Ectodermal cell (in vitro differentiated cells): ENCODE data around the gene MYT1.

Experiments
- H3K27ac ChIP-seq: 2 replicates; pipeline ENCODE4 v1.7.0; 2013; ENCODE audit warnings: mild to moderate bottlenecking, low read depth, low read length; ENCODE audit not compliant: insufficient read depth, poor library complexity, severe bottlenecking
- H3K27me3 ChIP-seq: 2 replicates; pipeline ENCODE4 v1.7.0; 2013; ENCODE audit warnings: mild to moderate bottlenecking, low read length; ENCODE audit not compliant: insufficient read depth, control insufficient read depth, poor library complexity, severe bottlenecking
- H3K36me3 ChIP-seq: one replicate; pipeline ENCODE4 v1.7.0; 2013; ENCODE audit warnings: low read length; ENCODE audit not compliant: control insufficient read depth, insufficient read depth
- H3K4me1 ChIP-seq: one replicate; pipeline ENCODE4 v1.7.0; 2013; ENCODE audit warnings: low read length; ENCODE audit not compliant: control insufficient read depth, insufficient read depth
- H3K4me3 ChIP-seq: 2 replicates; pipeline ENCODE4 v1.7.0; 2013; ENCODE audit warnings: low read depth, low read length, control low read depth; ENCODE audit not compliant: insufficient read depth
- H3K9me3 ChIP-seq: 2 replicates; pipeline ENCODE4 v1.7.0; 2013; ENCODE audit warnings: mild to moderate bottlenecking, low read length, moderate library complexity; ENCODE audit not compliant: control insufficient read depth
- WGBS, 2 experiments: methylation state at CpG; one replicate each; pipeline ENCODE4 v1.1.7; 2013; ENCODE audit warnings: missing lambda C conversion rate in 2 of 2; 5-methylcytosine and 5-hydroxymethylcytosine counted together

Gene MYT1

GRCh38 chr20:64191002-64191401 is 26.8 kb downstream of the MYT1 start:
- no peak overlapping the region for H3K27ac ChIP-seq
- H3K4me3 ChIP-seq: no peak overlapping the region
- no peaks in the 10 kb centered on the region for H3K36me3 ChIP-seq
- H3K9me3 ChIP-seq: no peaks in the 10 kb centered on the region
- H3K4me1 ChIP-seq: peaks cover 24% of the 10 kb centered on the region
- no peaks in the 10 kb centered on the region for H3K27me3 ChIP-seq
- 85 to 91% methylated on average over 4 of the region's 4 CpGs for WGBS, 2 experiments

DNA sequence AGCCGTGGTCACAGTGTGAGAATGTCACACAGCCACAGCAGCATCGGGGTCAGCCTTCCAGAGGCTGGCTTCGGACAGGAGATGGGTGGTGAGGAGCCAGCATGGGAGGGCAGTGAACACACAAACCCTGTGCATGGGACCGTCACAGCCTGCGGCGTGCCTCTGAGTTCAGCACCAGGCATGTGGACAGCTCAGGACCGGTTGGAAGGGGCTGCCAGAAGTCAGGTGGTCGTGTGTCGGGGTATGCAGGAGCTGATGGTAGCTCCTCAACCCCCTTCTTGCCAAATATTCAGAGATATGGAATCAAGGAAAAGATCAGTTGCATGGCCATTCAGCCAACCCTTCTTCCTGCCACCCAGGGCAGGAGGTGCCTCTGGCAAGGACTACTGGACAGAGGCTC is 28.2 kb downstream of the MYT1 start:
- H3K36me3 ChIP-seq: no peaks in the 10 kb centered on the region
- 50 to 56% methylated on average over 9 of the region's 9 CpGs for WGBS, 2 experiments
- no peak overlapping the region for H3K4me3 ChIP-seq
- H3K27ac ChIP-seq: no peak overlapping the region
- H3K4me1 ChIP-seq: peaks cover 24% of the 10 kb centered on the region
- H3K9me3 ChIP-seq: no peaks in the 10 kb centered on the region
- no peaks in the 10 kb centered on the region for H3K27me3 ChIP-seq

DNA sequence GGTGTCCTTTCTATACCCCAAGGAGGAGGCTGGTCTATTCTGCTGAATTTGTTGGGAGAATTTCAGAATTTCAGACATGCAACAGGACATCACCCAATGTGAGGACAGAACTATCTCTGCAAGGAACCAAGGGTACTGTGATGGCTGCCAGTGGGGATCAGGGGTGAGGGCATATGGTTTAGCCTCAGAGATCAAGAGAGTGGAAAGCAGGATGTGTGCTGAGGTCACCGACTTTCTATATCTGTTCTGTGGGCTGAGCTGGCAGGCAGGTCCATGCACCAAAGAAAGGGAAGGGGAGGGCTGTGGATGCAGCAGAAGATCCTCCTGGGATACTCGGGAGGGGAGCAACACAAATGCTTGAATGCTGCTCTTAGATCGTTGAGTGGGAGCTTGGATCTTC is 28.8 kb downstream of the MYT1 start:
- H3K27ac ChIP-seq: no peak overlapping the region
- H3K4me1 ChIP-seq: peaks cover 24% of the 10 kb centered on the region
- H3K27me3 ChIP-seq: no peaks in the 10 kb centered on the region
- WGBS, 2 experiments: 81 to 87% methylated on average over 3 of the region's 3 CpGs
- H3K4me3 ChIP-seq: no peak overlapping the region
- H3K9me3 ChIP-seq: no peaks in the 10 kb centered on the region
- H3K36me3 ChIP-seq: no peaks in the 10 kb centered on the region

GRCh38 chr20:64194269-64194668 is 30.0 kb downstream of the MYT1 start:
- no peaks in the 10 kb centered on the region for H3K9me3 ChIP-seq
- H3K36me3 ChIP-seq: no peaks in the 10 kb centered on the region
- H3K27ac ChIP-seq: no peak overlapping the region
- no peaks in the 10 kb centered on the region for H3K27me3 ChIP-seq
- no peak overlapping the region for H3K4me3 ChIP-seq
- H3K4me1 ChIP-seq: peaks cover 17% of the 10 kb centered on the region

- no peak overlapping the region for H3K4me3 ChIP-seq
- H3K4me1 ChIP-seq: peaks cover 6% of the 10 kb centered on the region
- H3K9me3 ChIP-seq: no peaks in the 10 kb centered on the region
- no peaks in the 10 kb centered on the region for H3K27me3 ChIP-seq
- 88 to 89% methylated on average over 15 of the region's 15 CpGs for WGBS, 2 experiments
- H3K27ac ChIP-seq: no peak overlapping the region
- no peaks in the 10 kb centered on the region for H3K36me3 ChIP-seq
Measured at GRCh38 chr20:64196309-64196708, 32.1 kb downstream of the MYT1 start.

DNA sequence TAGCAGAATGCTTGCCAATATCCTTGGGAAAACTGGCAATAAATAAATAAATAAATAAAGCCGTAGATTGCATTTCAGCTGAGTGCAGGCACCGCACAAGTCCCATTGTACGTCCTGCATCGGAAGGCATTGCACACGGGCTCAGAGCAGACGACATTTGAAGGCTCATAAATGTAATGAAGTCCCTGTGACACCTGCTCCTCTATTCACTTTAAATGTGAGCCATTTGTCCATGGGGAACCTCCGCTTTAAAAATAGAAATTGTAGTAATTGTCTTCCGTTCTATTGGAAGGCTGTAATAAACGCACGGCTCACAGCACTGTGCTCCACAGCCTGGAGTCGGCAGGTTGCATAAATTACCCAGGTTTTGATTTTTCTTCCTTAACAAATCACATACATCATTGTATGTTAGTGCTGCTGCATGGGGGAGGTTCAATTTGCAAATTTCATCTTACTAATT is 32.6 kb downstream of the MYT1 start:
- H3K27me3 ChIP-seq: no peaks in the 10 kb centered on the region
- WGBS, 2 experiments: 90 to 93% methylated on average over 11 of the region's 11 CpGs

DNA sequence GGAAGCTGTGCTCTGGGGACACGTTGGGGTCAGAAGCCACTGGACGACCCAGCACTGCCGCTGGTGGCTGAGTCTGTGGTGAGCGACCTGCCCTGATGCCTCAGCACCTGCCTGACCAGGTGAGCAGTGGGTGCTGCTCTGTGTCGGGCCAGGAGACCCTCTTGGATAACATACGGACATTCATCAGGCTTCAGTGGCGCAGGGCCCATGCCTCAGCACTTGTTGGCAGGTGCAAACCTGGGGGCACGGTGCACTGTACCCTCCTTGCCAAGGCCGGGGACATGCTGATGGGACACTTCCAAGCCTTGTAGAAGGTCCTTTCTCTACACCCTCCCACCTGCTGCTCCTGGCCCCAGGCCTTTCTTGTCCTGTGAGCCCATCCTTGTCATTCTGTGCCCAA is 34.1 kb downstream of the MYT1 start:
- H3K27me3 ChIP-seq: no peaks in the 10 kb centered on the region
- no peak overlapping the region for H3K4me3 ChIP-seq
- no peak overlapping the region for H3K27ac ChIP-seq
- WGBS, 2 experiments: 93 to 94% methylated on average over 9 of the region's 9 CpGs
- H3K9me3 ChIP-seq: no peaks in the 10 kb centered on the region
- H3K4me1 ChIP-seq: peaks cover 2% of the 10 kb centered on the region
- H3K36me3 ChIP-seq: no peaks in the 10 kb centered on the region

More for the DNA sequence above, 32.6 kb downstream of the MYT1 start:
- Histone ChIP-seq H3K9me3 (no peaks in the 10 kb centered on the region), H3K27ac (no peak overlapping the region), H3K36me3 (no peaks in the 10 kb centered on the region), H3K4me1 (no peaks in the 10 kb centered on the region), H3K4me3 (no peak overlapping the region)

DNA sequence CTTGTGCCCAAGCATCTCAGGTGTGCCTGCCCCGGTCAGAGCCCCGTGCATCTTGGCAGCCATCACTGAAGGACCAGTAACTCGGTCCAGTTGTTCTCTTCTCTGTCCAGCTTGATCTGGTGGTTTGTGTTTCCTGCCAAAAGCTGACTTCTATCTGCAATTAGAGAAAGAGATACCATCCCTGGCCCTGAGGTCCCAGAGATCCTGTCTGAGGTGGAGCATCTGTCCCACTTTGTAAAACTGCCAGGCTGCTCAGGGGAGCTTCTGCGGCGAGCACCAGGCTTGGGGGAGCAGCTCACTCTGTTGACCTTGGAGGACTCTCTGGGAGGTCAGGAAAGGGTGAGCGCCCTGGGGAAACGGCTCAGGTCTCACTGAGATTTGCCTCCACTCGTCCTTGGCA is 35.1 kb downstream of the MYT1 start:
- WGBS, 2 experiments: 93% methylated on average over 8 of the region's 8 CpGs
- H3K4me1 ChIP-seq: peaks cover 7% of the 10 kb centered on the region
- H3K27ac ChIP-seq: no peak overlapping the region
- no peaks in the 10 kb centered on the region for H3K9me3 ChIP-seq
- H3K36me3 ChIP-seq: no peaks in the 10 kb centered on the region
- no peak overlapping the region for H3K4me3 ChIP-seq
- H3K27me3 ChIP-seq: no peaks in the 10 kb centered on the region

DNA sequence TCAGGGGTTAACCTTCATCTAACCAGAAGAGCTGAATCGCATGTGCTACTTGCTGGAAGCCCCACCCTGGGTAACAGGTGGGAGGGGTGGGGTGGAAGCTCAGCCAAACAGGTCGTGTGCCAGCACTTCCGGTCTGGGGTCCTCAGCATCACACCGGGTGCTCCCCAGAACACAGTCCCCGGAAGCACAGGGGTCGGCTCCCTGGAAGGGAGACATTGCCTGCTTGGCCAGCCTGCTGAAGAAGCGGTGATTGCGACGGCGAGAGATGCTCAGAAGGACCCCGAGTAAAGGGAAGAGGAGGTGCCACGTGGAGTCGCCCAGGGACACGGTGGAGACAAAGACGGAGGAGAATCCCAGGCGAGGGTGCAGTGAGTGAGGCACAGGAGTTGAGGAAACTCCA is 36.5 kb downstream of the MYT1 start:
- Histone ChIP-seq H3K4me3 (no peak overlapping the region), H3K27me3 (no peaks in the 10 kb centered on the region), H3K36me3 (no peaks in the 10 kb centered on the region), H3K27ac (no peak overlapping the region), H3K9me3 (no peaks in the 10 kb centered on the region), H3K4me1 (peaks cover 7% of the 10 kb centered on the region)
- 91 to 93% methylated on average over 16 of the region's 16 CpGs for WGBS, 2 experiments

DNA sequence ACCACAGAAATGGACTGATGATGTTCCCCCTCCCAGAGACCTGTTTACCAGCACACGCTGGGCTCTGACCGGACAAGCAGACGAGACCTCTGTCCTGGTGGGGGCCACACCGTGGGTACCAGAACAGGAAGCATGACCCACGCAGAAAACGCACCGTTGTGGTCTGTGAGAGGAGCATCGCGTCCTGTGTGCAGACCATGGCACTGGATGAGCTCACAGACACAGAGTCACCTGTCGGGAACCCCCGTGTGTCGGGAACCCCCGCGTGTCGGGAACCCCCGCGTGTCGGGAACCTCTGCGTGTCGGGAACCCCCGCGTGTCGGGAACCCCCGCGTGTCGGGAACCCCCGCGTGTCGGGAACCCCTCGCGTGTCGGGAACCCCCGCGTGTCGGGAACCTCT is 37.4 kb downstream of the MYT1 start:
- Histone ChIP-seq H3K27me3 (no peaks in the 10 kb centered on the region), H3K27ac (no peak overlapping the region), H3K36me3 (no peaks in the 10 kb centered on the region), H3K9me3 (no peaks in the 10 kb centered on the region), H3K4me3 (no peak overlapping the region), H3K4me1 (peaks cover 7% of the 10 kb centered on the region)
- 92 to 94% methylated on average over 35 of the region's 35 CpGs for WGBS, 2 experiments
